Measurements from ENCODE around the gene CCDC171.

DNA sequence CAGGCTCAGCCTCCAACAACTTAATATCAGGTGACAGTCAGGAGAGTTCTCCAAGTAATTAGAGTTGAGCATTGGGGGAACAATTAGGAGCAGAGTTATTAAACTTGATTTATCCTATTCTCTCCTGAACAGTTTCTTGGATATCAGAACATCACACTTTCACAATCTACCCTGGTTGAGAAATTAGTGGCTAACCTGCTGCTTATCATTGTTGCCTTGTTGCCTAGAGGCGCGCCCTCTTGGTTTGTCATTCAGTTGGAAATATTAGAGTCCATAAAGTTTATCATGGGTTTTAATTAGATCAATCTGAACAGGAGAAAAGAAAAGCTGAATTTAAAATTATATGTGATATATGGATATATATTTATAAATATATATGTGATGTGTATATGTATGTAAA, 291.1 kb downstream of the CCDC171 start:
- TF ChIP-seq, protein P1, sequence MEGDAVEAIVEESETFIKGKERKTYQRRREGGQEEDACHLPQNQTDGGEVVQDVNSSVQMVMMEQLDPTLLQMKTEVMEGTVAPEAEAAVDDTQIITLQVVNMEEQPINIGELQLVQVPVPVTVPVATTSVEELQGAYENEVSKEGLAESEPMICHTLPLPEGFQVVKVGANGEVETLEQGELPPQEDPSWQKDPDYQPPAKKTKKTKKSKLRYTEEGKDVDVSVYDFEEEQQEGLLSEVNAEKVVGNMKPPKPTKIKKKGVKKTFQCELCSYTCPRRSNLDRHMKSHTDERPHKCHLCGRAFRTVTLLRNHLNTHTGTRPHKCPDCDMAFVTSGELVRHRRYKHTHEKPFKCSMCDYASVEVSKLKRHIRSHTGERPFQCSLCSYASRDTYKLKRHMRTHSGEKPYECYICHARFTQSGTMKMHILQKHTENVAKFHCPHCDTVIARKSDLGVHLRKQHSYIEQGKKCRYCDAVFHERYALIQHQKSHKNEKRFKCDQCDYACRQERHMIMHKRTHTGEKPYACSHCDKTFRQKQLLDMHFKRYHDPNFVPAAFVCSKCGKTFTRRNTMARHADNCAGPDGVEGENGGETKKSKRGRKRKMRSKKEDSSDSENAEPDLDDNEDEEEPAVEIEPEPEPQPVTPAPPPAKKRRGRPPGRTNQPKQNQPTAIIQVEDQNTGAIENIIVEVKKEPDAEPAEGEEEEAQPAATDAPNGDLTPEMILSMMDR (IDR thresholded peaks at IDR 0.05; ENCODE audit: low read length): no peak
- TF ChIP-seq EZH2 (IDR thresholded peaks at IDR 0.05; ENCODE audit: borderline replicate concordance, low read length): no peak

All from OCI-LY1 (cell line).